Measurements from ENCODE around the gene ZNF800.

The ZNF800 gene

GRCh38 chr7:127392566-127393367 is at the start of gene ZNF800:
TSS of gene ZNF800 (minus strand) at chr7:127392708. CDS start at chr7:127391557, 1,151 bp downstream.
- peak within 1 kb of the TSS; percentile 94 for H3K4me2 ChIP-seq (ENCODE audit: low read length)
- H3K79me2 ChIP-seq (ENCODE audit: low read length), result peaks cover 47% of the 10 kb centered on the region
- peaks cover 24% of the 10 kb centered on the region for H3K36me3 ChIP-seq (replicated peaks; ENCODE audit: low read depth, low read length)
- H2AFZ ChIP-seq (ENCODE audit: low read depth, low read length), result peak within 1 kb of the TSS; percentile 67
- H3K9ac ChIP-seq (ENCODE audit: low read length), result peak within 1 kb of the TSS; percentile 98
- peak within 1 kb of the TSS; percentile 67 for H3K27ac ChIP-seq (ENCODE audit: low read length)
- H4K20me1 ChIP-seq (ENCODE audit: insufficient read depth, low read length), result peaks cover 15% of the 10 kb centered on the region
- peaks cover 22% of the 10 kb centered on the region for H3K4me1 ChIP-seq (ENCODE audit: low read length)
- no peaks in the 10 kb centered on the region for H3K27me3 ChIP-seq (ENCODE audit: low read depth, low read length)
- no peak for TF ChIP-seq EZH2phosphoT487 (IDR thresholded peaks at IDR 0.05; ENCODE audit: low read depth)
- TF ChIP-seq CTCF (IDR thresholded peaks at IDR 0.05; ENCODE audit: low read depth, low read length), result no peak
- peak within 1 kb of the TSS; percentile 96 for H3K4me3 ChIP-seq (ENCODE audit: low read length)
- H3K9me3 ChIP-seq (ENCODE audit: insufficient read depth, low read length), result no peaks in the 10 kb centered on the region

GRCh38 chr7:127440206-127440605 is 47.7 kb upstream of the ZNF800 start:
- Histone ChIP-seq H3K4me2 (ENCODE audit: low read length) (no peak overlapping the region), H4K20me1 (ENCODE audit: insufficient read depth, low read length) (no peaks in the 10 kb centered on the region), H3K9ac (ENCODE audit: low read length) (no peak overlapping the region), H3K4me3 (ENCODE audit: low read length) (no peak overlapping the region), H3K4me1 (ENCODE audit: low read length) (no peaks in the 10 kb centered on the region), H2AFZ (ENCODE audit: low read depth, low read length) (no peak overlapping the region), H3K27ac (ENCODE audit: low read length) (no peak overlapping the region), H3K36me3 (replicated peaks; ENCODE audit: low read depth, low read length) (no peaks in the 10 kb centered on the region), H3K9me3 (ENCODE audit: insufficient read depth, low read length) (no peaks in the 10 kb centered on the region; the same call in 1 of the 2 replicates), H3K79me2 (ENCODE audit: low read length) (no peaks in the 10 kb centered on the region), H3K27me3 (ENCODE audit: low read depth, low read length) (peaks cover 13% of the 10 kb centered on the region; the same call in 1 of the 2 replicates)
- TF ChIP-seq EZH2phosphoT487 (IDR thresholded peaks at IDR 0.05; ENCODE audit: low read depth) (no peak), CTCF (IDR thresholded peaks at IDR 0.05; ENCODE audit: low read depth, low read length) (no peak)

- no peaks in the 10 kb centered on the region for H3K36me3 ChIP-seq (replicated peaks; ENCODE audit: low read depth, low read length)
- no peak overlapping the region for H2AFZ ChIP-seq (ENCODE audit: low read depth, low read length)
- H3K4me2 ChIP-seq (ENCODE audit: low read length), result no peak overlapping the region
- no peaks in the 10 kb centered on the region for H4K20me1 ChIP-seq (ENCODE audit: insufficient read depth, low read length)
- no peak overlapping the region for H3K4me3 ChIP-seq (ENCODE audit: low read length)
- no peaks in the 10 kb centered on the region for H3K79me2 ChIP-seq (ENCODE audit: low read length)
- TF ChIP-seq CTCF (IDR thresholded peaks at IDR 0.05; ENCODE audit: low read depth, low read length) (no peak), EZH2phosphoT487 (IDR thresholded peaks at IDR 0.05; ENCODE audit: low read depth) (no peak)
- H3K9ac ChIP-seq (ENCODE audit: low read length), result no peak overlapping the region
- H3K9me3 ChIP-seq (ENCODE audit: insufficient read depth, low read length), result no peaks in the 10 kb centered on the region; the same call in 1 of the 2 replicates
- H3K27me3 ChIP-seq (ENCODE audit: low read depth, low read length), result peaks cover 13% of the 10 kb centered on the region; the same call in 1 of the 2 replicates
- H3K27ac ChIP-seq (ENCODE audit: low read length), result no peak overlapping the region
- H3K4me1 ChIP-seq (ENCODE audit: low read length), result no peaks in the 10 kb centered on the region
These were observed 46.3 kb upstream of the ZNF800 start for GRCh38 chr7:127438836-127439235.

GRCh38 chr7:127437837-127438236 is 45.3 kb upstream of the ZNF800 start:
- Histone ChIP-seq H3K9me3 (ENCODE audit: insufficient read depth, low read length) (no peaks in the 10 kb centered on the region; the same call in 1 of the 2 replicates), H3K79me2 (ENCODE audit: low read length) (no peaks in the 10 kb centered on the region), H3K4me2 (ENCODE audit: low read length) (no peak overlapping the region), H3K27me3 (ENCODE audit: low read depth, low read length) (peaks cover 13% of the 10 kb centered on the region; the same call in 1 of the 2 replicates), H3K4me1 (ENCODE audit: low read length) (no peaks in the 10 kb centered on the region), H3K27ac (ENCODE audit: low read length) (no peak overlapping the region), H3K9ac (ENCODE audit: low read length) (no peak overlapping the region), H4K20me1 (ENCODE audit: insufficient read depth, low read length) (no peaks in the 10 kb centered on the region), H3K4me3 (ENCODE audit: low read length) (no peak overlapping the region), H3K36me3 (replicated peaks; ENCODE audit: low read depth, low read length) (no peaks in the 10 kb centered on the region), H2AFZ (ENCODE audit: low read depth, low read length) (no peak overlapping the region)
- no peak for TF ChIP-seq CTCF (IDR thresholded peaks at IDR 0.05; ENCODE audit: low read depth, low read length)
- TF ChIP-seq EZH2phosphoT487 (IDR thresholded peaks at IDR 0.05; ENCODE audit: low read depth), result no peak
